Stimulated activated CD4-positive, alpha-beta T cell treated with anti-CD3 and anti-CD28 coated beads, Interleukin-1b, Interleukin-23, amount 100 ng/mL, for 1 hour (primary cell): ENCODE results near the gene OSBPL2.

Source experiments
- DNase-seq, 2 donors: peaks; one replicate each; pipeline ENCODE4 v3.0.0-alpha.2; 2020; ENCODE audit warnings: low read depth in 2 of 2

The OSBPL2 gene

DNA sequence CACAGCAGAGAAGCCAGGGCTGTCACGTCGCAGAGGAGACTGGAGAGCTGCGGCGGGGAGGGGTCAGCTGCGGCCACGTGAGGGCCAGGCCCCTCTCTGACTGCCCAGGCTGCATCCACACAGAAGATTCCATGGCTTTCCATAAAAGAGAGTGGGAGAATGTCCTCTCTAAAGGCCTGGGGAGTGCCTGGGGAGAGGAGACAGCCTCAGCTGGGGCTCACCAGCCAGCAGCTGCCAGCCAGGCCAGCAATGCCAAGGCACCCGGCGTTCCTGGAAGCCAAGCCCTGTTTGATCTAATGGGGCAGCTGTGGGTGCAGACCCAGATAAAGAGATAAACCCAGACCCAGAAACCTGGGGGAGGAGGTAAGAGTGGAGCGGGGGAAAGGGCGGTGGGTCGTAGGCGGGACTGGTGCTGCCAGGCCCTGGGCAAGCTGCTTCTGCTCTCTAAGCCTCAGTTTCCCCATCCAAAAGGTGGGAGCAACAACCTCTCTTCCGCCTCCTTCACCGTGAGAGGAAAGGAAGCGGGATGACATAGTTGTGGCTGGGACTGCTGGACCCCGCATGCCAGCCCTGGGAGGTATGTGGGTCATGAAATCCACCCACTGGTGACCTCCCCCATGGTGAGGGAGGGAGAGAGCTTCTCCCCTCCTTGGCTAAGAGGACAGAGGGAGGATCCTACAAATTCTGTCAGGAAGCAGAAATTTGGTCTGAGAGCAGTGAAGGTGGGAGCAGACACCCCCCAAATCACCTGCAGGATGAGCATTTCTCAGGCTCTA, 3.1 kb upstream of the OSBPL2 start:
- DNase-seq: no peak

DNA sequence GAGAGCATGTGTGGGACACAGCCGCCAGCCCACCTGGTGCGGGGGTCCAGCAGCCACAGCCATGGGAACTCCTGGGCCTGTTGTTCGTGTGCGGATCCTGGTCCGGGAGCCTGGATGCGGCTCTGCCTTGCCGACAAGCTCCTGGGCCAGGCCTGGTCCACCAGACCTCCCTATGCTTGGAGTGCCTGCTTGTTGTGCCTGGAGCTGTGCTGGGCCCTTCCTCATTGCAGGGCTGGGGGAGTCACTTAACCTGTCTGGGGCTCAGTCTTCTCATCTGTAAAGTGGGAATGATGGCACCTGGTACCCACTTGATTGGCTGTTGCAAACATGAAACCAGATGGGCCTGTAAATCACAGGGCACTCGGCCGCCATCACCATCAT, 2.6 kb upstream of the OSBPL2 start:
- no peak for DNase-seq

DNA sequence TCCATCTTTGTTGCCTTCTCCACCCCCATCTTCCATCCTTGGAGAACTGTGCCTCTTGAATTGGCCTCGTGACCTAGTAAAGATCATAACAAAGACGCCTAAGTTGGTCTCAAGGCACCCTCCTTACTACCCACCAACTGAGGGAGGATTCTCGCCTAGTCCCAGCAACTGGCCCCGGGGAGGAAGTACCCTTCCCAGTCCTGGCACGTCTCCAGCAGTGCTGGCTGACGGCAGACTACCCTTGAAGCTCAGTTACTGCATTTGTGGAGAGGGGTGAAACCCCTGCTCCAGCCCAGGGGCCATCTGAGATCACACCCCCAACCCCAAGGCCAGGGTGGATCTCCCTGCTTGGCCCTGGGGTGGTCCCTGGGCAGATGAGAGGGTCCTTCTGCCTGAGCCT, 2.1 kb upstream of the OSBPL2 start:
- no peak for DNase-seq

DNA sequence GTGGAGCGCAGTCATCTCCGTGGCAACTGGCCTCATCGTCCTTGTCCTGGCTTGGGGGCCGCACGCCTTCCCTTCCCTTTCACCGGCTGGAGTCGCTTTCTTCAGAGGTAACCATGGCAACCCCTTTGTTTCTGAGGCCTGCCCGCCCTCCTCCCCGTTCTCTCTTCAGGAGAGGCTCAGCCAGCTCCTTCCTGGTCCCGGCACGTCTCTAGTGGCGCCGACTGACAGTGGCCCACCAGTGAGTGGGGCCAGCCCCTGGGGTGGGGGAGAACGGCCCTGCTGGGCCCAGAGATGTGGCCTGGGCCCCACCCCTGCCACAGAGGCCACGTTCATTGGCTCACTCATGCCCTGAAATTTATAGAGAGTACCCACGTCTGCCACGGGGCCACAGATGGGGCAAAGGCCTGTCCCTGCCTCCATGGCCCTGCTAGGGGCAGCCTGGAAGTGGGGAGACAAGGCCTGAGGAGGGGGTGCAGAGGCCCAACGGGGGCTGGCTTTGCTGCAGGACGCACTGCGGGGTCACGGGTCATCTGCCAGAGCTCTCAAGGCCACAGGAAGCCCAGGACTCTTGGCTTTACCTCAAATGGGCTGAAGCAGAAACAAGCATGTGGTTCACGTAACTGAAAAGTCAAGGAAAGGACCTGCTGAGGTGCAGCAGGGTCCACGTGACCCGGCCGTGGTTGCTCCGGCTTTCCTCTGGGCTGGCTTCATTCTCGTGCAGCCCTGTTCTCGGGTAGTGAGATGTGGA, 1.4 kb upstream of the OSBPL2 start:
- no peak for DNase-seq

DNA sequence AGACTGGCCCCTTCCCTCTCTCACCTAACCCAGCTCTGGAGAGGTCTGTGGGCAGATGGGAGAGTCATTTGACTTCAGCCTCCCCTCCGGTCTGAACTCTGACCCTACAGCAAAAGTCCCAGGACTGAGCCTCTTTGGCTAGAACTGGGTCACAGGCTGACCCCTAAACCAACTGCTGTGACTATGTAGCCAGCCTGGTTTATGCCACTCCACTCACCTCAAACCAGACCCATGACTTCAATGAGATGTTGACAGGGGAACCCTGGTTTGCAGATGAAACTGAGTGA, 864 bp upstream of the OSBPL2 start:
- DNase-seq: no peak

DNA sequence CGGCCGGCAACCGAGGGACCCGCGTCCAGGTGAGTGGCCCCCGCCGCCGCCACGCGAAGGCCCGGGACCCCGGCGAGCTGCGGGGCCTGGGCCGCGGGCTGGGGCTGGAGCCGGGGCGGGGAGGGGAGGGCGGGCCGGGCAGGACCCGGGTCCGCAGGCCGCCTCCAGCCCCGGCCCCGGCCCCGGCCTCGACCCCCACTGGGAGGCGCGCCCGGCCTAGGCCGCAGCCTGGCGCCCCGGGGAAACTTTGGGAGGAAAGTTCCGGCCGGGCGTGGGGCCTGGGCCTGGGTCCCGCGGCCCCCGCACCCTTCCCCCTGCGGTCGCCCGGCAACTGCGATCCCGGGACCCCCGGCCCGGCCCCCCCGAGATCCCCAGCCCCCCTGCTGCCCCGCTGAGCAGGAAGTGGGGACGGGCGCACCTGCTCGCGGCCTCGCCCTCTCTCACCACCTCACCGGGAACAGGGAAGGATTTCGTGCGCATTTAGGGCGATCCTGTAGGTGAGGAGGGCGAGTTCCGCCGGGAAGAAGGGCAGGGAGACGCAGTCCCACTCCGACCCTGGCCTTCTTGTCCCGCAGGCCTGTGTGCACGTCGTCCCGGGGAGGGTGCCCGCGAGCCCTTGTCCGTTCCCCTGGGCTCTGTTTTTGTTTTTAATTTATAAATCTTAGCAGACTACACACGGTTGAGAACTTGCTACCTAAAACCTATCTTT, 402 bp downstream of the OSBPL2 start:
- no peak for DNase-seq

DNA sequence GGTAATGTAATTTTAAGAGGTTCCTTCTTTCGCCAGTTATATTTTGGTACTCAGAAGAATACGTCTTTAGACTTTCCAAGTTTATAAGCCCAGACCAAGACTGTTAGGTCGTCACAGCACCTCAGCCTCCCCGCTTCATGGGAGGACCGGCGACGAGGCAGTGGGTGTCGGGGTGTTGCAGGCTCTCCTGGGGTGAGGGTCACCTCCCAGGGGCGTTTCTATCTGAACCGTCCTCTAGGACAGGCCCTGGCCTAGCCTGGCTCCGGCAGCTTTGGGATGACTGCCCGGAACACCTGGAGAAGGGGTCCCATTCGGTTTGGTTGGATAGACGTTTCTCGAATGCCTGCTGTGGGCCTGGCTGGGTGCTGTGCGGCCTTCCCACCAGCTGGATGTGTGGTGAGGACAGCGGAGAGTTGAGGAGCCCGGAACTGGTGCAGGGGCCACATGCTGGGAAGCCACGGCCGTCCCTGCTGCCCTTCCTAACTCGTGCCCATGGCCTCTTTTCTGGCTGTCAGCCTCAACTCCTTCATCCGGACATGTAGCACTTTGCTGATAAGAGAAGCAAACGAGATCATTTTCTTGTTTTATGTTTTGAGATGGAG, 1.1 kb downstream of the OSBPL2 start:
- DNase-seq: no peak

DNA sequence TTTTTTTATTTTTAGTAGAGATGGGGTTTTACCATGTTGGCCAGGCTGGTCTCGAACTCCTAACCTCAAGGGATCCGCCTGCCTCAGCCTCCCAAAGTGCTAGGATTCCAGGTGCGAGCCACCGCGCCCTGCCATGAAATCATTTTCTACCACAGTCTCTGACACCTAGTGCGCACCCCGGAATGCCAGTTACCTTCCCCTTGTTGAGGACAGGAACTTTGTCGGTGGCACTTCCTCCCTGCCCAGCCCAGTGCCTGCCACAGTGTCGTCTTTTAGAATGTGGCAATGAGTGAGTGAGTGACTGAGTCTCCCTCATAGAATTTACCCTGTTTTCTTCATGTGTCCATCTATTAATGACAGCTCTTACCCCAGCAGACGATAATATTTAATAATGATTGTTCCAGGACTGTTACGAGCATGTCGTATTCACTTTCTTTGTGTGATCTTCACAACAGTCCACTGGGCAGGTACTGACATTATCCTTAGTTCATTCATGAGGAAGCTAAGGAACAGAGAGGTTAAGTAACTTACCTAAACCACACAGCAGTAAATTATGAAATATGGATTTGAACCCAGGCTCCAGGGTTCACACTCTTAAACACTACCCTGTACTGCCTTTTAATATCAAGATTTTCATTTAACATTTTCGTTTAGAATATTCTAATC, 1.8 kb downstream of the OSBPL2 start:
- DNase-seq: no peak

DNA sequence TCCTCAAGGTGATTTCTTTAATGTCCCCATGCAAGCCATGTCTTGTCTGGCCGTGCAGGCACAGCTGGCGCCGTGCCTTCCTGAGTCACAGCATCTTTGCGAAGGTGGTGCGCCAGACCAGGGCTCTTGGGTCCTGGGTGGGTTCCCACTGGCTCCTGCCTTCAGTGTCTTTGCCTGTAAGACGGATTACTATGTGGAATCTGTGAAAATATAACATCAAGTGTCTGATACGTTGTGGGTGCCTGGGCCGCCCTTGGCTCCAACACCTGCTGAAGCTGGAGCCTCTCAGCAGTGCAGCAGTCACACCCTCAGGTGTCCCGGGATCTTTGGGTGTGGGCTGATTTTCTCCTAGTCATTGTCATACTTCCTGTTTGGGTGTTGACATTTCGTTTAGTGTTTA, 3.2 kb downstream of the OSBPL2 start:
- DNase-seq: no peak

DNA sequence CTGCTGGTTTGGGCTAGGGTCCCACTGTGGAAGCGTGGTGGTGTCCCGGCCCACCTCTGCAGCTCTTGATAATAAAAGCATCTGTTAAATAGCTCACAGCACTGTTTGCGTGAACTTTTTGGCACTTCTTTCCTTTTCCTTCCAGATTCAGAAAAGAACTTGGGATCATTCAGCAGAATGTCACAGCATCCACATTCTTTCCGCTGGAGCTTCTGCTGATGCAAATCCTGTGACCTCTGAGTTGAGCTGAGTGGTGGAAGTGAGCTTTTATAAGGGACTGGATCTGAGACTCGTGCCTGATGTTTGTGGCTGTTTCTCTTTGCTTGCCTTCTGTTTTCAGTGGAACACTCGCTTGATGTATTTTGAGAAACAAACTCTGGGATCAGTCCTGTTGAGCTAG, 3.9 kb downstream of the OSBPL2 start:
- DNase-seq: no peak

DNA sequence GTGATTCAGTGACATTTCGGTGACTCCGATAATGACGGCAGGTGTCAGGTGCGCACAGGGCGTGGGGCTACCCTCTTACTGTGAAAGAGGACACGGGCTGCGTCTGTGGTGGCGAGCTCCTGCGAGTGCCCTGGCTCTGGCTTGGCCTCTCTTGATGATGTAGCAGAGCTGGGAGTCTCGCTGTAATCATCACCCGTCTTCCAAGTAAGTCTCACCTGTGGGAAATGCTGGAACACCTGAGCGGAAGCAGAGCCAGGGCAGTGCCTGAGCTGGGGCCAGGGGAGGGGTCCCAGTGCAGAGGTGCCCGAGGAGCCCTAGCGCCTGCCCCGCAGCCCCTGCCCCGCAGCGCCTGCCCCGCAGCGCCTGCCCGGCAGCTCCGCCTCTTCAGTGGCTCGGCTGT, 4.8 kb downstream of the OSBPL2 start:
- no peak for DNase-seq

DNA sequence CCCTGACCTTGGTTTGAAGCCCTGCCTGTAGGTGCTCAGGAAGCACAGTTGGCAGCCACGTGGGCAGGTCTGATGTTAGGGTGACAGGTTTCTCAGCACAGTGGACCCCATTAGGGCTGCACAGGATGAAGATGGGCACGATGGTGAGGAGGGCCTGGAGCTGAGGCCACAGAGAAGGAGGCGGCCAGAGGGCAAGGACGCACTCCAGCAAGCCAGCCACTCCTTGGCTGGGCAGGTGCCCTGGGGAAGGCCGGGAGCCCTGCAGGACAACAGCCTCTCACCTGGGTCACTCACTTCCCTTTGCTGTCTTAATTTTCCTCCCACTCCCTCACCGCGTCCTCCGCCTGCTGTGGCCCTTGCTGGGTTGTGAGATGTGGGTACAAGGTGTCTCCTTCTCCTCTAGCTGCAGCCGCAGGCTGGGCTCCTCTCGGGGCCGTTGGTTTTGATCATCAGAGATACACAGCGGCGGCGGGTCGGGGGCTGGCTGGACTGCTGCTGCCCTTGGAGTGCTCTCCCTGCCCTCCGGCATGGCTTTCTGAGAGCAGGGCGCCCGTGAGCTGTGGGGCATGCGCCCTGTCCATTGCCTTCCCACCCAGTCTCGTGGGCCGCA, 5.7 kb downstream of the OSBPL2 start:
- DNase-seq: no peak

DNA sequence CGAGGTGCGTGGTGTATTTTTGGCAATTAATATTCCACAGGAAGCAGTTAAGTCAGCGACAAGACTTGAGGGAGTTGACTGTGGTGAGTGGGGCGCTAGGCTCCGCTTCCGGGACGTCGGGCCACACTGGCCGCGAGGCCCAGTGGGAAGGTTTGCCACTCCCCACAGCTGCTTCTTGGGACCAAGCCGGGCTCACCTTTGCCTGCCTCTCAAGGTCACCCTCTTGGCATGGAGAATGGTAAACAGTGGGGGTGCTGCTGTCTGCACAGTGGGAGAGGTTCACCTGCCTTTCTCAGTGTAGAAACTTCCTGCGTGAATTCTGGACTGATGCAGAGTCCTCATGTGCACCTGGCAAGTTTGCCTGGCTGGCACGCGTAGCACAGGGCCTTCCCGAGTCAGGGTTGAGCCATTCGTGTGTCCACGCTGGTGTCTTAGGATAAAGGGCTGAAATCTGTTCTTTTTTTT, 6.4 kb downstream of the OSBPL2 start:
- no peak for DNase-seq

DNA sequence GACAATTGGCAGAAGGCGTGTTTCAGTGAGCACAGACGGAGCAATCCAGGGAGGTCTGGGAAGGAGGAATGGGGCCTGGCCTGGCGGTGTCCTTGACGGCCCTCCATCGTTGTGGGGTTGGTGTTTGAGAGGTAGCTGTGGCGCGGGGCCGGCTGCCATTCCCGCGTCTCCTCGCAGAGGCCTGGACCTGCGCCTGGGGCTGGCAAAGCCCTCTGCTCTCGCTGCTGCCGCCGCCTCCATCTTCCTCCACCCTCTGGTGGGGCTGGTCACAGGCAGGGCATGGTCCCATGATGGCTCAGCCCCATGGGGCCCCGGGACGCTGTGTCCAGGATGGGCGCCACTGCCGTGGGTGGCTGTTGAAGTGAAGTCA, 7.6 kb downstream of the OSBPL2 start:
- DNase-seq: no peak

DNA sequence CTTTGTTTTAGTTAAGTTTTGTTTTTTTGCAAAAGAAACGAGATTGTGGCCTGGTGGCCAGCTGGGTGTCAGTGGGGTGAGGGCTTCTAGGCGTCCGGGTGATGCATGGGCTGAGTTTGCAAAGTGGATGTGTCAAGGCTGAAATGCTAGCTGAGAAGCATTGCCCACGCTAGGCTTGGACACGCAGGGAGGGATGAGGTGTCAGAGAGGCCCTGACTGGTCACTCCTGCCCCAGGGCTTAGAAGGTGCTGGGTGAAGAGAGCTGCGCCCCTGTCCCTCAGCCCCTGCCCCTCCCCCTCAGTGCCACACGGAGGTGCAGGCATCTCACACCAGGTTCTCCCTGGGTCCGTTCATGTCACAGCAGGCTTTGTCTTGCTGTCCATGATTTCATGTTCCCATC, 8.1 kb downstream of the OSBPL2 start:
- no peak for DNase-seq

DNA sequence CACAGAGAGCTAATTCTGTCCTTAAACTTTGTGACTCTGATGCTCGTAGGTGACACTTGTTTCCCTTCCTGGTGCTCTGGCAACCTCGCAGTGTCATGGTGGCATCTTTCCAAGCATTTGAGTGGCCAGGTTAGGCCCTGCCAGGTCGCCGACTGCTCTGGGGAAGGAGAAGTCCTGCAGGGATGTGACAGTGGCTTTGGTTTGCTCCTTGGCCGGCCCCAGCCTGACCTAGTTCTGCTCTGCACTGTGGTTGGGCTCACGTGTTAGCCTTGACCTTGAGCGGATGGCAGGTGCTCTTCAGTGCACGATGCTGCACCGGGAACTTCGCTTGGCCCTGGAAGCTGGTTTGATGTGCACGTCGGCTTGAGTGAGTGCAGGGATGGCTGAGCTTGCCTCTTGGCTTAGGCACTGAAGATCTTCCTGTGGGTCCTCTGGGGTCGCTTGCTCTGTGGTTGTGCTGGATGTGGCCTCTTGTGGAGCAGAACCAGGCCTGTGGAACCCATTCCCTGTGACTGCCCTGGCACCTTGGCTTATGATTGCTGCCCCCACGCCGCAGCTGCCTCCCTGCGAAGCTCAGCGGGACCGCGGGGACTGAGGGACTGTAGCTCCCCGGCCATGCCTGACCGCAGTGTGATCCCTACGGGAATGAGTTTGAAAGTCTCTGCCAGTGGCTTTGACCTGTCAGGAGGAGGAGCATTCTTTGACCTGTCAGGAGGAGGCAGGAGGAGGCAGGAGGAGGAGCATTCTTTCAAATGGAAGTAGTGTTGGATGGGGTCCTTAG, 8.7 kb downstream of the OSBPL2 start:
- DNase-seq: no peak

DNA sequence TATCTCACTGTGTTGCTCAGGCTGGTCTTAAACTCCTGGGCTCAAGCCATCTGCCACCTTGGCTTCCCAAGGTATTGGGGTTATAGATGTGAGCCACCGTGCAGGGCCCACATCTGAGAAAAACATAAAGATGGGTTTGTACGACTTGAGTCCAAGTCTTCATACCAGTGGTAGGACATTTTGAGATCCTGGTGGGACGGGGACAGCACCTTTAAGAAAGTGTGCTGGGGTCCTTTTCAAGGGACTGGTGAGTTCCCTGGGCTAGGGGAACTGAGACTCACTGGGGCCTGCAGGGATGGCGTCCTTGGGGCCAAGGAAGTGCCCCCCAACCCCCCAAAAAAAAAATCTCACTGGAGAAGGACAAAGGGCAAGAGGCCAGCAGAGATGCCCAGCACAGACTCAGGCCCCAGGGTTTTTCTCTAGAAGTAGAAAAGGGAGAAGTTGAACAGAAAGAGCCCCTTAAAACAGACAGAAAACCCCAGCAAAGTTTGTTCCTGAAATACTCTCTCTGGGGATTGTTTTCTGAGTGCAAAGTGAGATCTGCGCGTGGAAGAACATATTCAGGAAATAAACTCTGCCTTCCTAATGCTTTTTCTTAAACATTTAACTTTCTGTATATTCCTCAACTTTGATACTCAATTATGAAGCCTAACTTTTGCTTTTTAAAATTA, 10.7 kb downstream of the OSBPL2 start:
- no peak for DNase-seq

DNA sequence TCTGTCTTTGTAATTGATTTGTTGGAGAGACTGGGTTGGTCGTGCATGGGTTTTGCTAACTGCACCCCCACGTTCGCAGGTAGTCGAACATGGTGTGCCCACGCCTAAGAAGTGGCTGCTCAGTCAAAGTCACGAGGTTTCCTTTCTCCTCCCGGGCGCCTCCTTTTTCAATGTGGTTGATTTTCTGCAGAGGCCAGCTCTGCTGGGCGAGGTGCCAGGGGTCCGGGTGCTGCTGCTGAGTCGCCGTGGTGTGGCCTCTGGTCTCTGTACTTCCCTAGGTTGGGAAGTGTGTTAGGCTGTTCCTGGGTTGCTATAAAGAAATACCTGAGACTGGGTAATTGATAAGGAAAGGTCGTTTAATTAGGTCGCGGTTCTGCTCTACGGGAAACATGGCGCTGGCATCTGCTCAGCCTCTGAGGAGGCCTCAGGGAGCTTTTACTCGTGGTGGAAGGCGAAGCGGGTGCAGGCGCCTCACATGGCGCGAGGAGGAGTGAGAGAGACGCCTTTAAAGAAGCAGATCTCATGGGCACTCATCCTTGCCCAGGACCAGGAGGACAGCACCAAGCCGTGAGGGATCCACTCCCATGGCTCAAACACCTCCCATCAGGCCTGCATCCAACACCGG, 14.1 kb downstream of the OSBPL2 start:
- DNase-seq: no peak

DNA sequence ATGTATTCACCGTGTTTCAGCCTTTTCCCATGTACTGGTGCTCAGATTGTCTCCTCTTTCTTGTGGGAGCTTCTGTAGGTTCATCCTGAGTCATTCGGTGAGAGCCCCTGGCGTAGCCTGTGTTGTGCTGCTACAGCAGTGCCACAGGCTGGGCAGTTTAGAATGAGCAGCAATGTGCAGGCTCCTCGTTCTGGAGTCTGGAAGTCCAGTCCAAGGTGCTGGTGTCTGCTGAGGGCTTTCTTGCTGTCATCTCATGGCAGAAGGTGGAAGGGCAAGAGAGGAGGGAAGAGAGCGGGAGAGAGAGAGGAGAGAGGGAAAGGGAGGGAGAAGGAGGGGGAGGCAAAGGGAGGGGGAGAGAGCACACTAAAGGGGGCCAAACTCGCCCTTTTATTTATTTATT, 15.1 kb downstream of the OSBPL2 start:
- no peak for DNase-seq
